NT2/D1 (cell line): Measurements from ENCODE around the gene TEAD3.

Experiments
- DNase-seq: peaks from one replicate; pipeline ENCODE4 v3.0.0-alpha.2; 2011; ENCODE audit warnings: low read depth, low spot score
- H3K27me3 ChIP-seq: 2 replicates; pipeline ENCODE4 v1.6.0; 2011; ENCODE audit warnings: mild to moderate bottlenecking; ENCODE audit not compliant: insufficient read length, insufficient read depth
- H3K36me3 ChIP-seq: 2 replicates; pipeline ENCODE4 v1.6.1; 2011; ENCODE audit warnings: mild to moderate bottlenecking, low read length, mixed read lengths; ENCODE audit not compliant: insufficient read depth, insufficient read length
- H3K4me1 ChIP-seq: 2 replicates; pipeline ENCODE4 v1.5.1; 2011; ENCODE audit not compliant: insufficient read depth, insufficient read length
- H3K4me3 ChIP-seq: 2 replicates; pipeline ENCODE4 v1.5.1; 2011; ENCODE audit warnings: low read depth; ENCODE audit not compliant: insufficient read length
- H3K9ac ChIP-seq: 2 replicates; pipeline ENCODE4 v1.6.0; 2011; ENCODE audit warnings: low read depth; ENCODE audit not compliant: insufficient read length
- H3K9me3 ChIP-seq: 2 replicates; pipeline ENCODE4 v1.5.1; 2011; ENCODE audit warnings: mild to moderate bottlenecking, low read length; ENCODE audit not compliant: insufficient read depth
- SUZ12 ChIP-seq: IDR thresholded peaks from 2 replicates; pipeline ENCODE4 v1.6.1; 2011; ENCODE audit not compliant: insufficient read length, insufficient read depth; ENCODE audit errors: extremely low read depth
- YY1 ChIP-seq: IDR thresholded peaks from 2 replicates; pipeline ENCODE4 v1.6.1; 2011; ENCODE audit not compliant: insufficient read length, insufficient read depth
- ZNF274 ChIP-seq: IDR thresholded peaks from 2 replicates; pipeline ENCODE4 v1.6.1; 2011; ENCODE audit warnings: mild to moderate bottlenecking, low read depth, low read length

The TEAD3 gene

GRCh38 chr6:35473850-35474130 is 23.1 kb downstream of the TEAD3 start:
- peaks cover 84% of the 10 kb centered on the region for H3K36me3 ChIP-seq
- DNase-seq: no peak

GRCh38 chr6:35473075-35473849 is 23.6 kb downstream of the TEAD3 start:
- DNase-seq: no peak
- H3K9me3 ChIP-seq: no peaks in the 10 kb centered on the region
- no peak overlapping the region for H3K9ac ChIP-seq
- no peaks in the 10 kb centered on the region for H3K4me1 ChIP-seq
- no peak overlapping the region for H3K4me3 ChIP-seq
- H3K36me3 ChIP-seq: peaks cover 85% of the 10 kb centered on the region
- TF ChIP-seq ZNF274 (no peak), YY1 (no peak), SUZ12 (no peak)
- H3K27me3 ChIP-seq: no peaks in the 10 kb centered on the region

More at GRCh38 chr6:35473850-35474130, 23.1 kb downstream of the TEAD3 start:
- TF ChIP-seq SUZ12 (no peak), ZNF274 (no peak), YY1 (no peak)
- Histone ChIP-seq H3K4me3 (no peak overlapping the region), H3K9ac (no peak overlapping the region), H3K9me3 (no peaks in the 10 kb centered on the region), H3K27me3 (no peaks in the 10 kb centered on the region), H3K4me1 (no peaks in the 10 kb centered on the region)

DNA sequence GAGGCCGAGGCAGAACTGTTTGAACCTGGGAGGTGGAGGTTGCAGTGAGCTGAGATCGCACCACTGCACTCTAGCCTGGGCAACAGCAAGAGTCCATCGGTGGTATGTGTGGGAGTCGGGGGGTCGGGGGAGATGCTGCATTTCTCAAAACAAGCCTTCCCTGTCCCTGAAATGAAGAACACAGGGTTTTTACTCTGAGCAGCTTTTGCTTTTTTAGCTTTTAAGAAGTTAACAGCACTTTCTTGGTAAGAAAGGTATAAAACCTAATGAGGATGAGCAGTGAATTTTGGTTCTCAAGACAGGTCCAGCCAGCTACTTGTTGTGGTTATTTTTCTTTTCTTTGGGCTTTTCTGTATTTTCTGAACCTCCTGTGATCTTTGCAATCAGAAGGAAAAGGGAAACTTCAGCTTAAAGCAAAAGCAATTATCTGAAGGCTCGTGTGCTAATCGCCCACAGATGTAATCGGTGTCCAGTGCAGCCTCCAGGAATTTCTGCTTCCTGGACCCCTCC is 25.0 kb downstream of the TEAD3 start:
- Histone ChIP-seq H3K27me3 (no peaks in the 10 kb centered on the region), H3K36me3 (peaks cover 82% of the 10 kb centered on the region), H3K9ac (no peak overlapping the region), H3K4me1 (no peaks in the 10 kb centered on the region), H3K4me3 (no peak overlapping the region), H3K9me3 (no peaks in the 10 kb centered on the region)
- no peak for TF ChIP-seq SUZ12
- TF ChIP-seq ZNF274: no peak
- TF ChIP-seq YY1: no peak
- DNase-seq: no peak

DNA sequence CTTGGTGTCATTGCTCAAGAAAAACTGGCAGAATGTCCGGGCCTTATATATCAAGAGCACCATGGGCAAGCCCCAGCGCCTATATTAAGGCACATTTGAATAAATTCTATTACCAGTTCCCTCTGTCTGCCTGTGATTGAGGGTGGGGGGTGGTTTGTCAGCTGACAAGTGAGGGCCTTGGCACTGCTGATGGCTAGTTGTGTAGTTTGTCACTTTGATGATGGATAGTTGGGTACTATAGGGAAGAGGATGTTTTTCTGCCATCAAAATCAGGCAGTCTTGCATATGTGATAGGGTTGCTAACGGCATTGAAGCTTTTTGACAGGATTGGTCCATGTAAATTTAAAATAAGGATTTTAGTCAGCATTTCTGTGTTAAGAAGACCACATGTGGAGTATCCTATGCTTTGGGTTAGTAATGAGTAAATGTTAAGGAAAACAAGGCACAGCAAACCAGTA is 26.2 kb downstream of the TEAD3 start:
- TF ChIP-seq YY1 (no peak), SUZ12 (no peak), ZNF274 (no peak)
- no peak for DNase-seq
- H3K36me3 ChIP-seq: peaks cover 84% of the 10 kb centered on the region
- no peaks in the 10 kb centered on the region for H3K9me3 ChIP-seq
- H3K4me1 ChIP-seq: no peaks in the 10 kb centered on the region
- no peaks in the 10 kb centered on the region for H3K27me3 ChIP-seq
- peak overlapping the region; percentile 95 for H3K4me3 ChIP-seq
- peak overlapping the region; percentile 38 for H3K9ac ChIP-seq

DNA sequence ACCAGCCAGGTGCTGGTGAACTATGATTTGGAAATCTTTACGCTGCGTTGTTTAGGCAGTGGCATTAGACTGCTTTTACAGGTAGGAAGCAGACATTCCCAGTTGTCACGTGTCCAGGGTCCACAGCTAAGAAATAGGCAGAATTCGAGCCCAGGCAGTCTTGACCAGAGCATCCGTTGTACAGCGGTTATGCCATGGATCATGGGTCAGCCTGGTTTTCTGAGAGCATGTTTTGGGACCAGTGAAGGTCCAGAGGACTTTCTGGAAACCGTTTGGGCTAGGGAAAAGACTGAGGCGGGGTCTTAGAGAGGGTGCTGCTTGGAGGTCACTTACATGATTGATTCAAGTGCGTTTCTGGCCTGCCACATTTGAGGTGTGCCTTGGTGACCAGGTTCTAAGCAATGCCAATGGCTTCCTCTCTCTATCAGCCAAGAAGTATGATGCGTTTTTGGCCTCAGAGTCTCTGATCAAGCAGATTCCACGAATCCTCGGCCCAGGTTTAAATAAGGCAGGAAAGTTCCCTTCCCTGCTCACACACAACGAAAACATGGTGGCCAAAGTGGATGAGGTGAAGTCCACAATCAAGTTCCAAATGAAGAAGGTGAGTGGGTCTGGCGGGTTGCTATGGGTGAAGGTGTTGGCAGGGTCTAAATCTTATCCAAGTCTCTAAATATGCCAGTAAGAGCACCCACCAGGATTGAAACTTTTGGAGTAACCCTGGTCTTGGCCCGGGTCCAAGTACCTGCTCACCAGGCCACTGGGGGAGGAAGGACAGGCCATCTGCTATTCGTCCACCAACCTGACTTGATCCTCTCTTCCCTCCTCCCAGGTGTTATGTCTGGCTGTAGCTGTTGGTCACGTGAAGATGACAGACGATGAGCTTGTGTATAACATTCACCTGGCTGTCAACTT is 26.9 kb downstream of the TEAD3 start:
- TF ChIP-seq SUZ12 (no peak), YY1 (no peak), ZNF274 (no peak)
- H3K4me3 ChIP-seq: peak overlapping the region; percentile 95
- no peaks in the 10 kb centered on the region for H3K9me3 ChIP-seq
- peaks cover 77% of the 10 kb centered on the region for H3K36me3 ChIP-seq
- peak overlapping the region; percentile 99 for H3K9ac ChIP-seq
- H3K27me3 ChIP-seq: no peaks in the 10 kb centered on the region
- no peak for DNase-seq
- H3K4me1 ChIP-seq: no peaks in the 10 kb centered on the region

- peaks cover 69% of the 10 kb centered on the region for H3K36me3 ChIP-seq
- no peak for TF ChIP-seq YY1
- no peak for TF ChIP-seq SUZ12
- TF ChIP-seq ZNF274: no peak
- no peak for DNase-seq
- H3K9me3 ChIP-seq: no peaks in the 10 kb centered on the region
- H3K9ac ChIP-seq: peak overlapping the region; percentile 99
- peak overlapping the region; percentile 95 for H3K4me3 ChIP-seq
- H3K27me3 ChIP-seq: no peaks in the 10 kb centered on the region
- H3K4me1 ChIP-seq: no peaks in the 10 kb centered on the region
Observed at GRCh38 chr6:35468980-35469750, 27.7 kb downstream of the TEAD3 start.

- Histone ChIP-seq H3K36me3 (peaks cover 64% of the 10 kb centered on the region), H3K27me3 (no peaks in the 10 kb centered on the region), H3K4me3 (peak within 1 kb of the TSS; percentile 95), H3K9me3 (no peaks in the 10 kb centered on the region), H3K9ac (peak within 1 kb of the TSS; percentile 99), H3K4me1 (no peaks in the 10 kb centered on the region)
- peak; percentile 87 for DNase-seq
- TF ChIP-seq SUZ12 (no peak), YY1 (no peak), ZNF274 (no peak)
Observed at GRCh38 chr6:35468181-35468979, 28.5 kb downstream of the TEAD3 start, which contains the start of gene RPL10A. Gene RPL10A (plus strand): TSS chr6:35468401. CDS start chr6:35468435, 34 bp downstream.
